HG02884 (cell line): ENCODE data around the gene ZNF821.
"Not testable (repeated sequence)": the region's sequence is repeated elsewhere in the genome, so short reads cannot be mapped to it uniquely, and the experiment has no call there.

Source experiments
- ATAC-seq: cut with Tn5 transposase; IDR thresholded peaks from one replicate; pipeline ENCODE4 v1.9.1; 2021; ENCODE audit warnings: mild to moderate bottlenecking, moderate library complexity; ENCODE audit not compliant: unreplicated experiment

The ZNF821 gene

DNA sequence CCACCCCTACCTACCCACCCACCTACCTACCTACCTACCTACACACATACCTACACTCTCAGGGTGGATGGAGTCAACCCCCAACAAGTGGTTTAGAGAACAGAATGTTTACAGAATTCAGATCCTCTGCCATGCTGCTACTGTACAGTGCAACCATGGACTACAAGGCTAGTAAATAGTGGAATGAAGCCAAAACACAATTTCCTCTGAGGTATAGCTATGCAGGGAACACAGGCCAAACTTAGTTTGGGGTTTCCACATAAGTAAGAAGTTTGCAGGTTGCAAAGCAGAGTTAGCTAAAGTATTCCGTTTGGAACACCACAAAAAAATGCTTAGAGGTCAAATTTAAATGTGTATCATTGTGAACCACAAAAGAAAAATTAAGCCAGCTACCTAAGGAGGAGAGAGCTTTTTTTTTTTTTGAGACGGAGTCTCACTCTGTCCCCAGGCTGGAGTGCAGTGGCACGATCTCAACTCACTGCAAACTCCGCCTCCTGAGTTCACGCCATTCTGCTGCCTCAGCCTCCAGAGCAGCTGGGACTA lies 72.7 kb downstream of the ZNF821 start:
- ATAC-seq: no peak

DNA sequence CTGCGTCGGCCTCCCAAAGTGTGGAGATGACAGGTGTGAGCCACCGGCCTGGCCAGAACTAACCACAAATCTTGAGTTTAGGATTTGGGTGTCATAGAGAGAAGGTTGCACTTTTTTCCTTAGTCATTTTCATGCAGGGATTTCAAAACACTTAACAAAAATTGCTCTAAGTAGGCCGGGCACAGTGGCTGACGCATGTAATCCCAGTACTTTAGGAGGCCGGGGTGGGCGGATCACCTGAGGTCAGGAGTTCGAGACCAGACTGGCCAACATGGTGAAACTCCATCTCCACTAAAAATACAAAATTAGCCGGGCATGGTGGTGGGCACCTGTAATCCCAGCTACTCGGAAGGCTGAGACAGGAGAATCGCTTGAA lies 73.8 kb downstream of the ZNF821 start:
- not testable (repeated sequence) for ATAC-seq
